K562 (cell line): Measurements from ENCODE around the gene RALGAPB. TPM values are rescaled to one million over a fixed set of nuclear protein-coding genes. Genes with fewer than 3 reads are reported as not detected.

Source experiments
- ATF6 ChIP-seq: sonication (generic); formaldehyde crosslinking; IDR thresholded peaks from 2 replicates; pipeline ENCODE4 v1.4.0; 2020; ENCODE audit warnings: mild to moderate bottlenecking, missing genetic modification reagents
- BACH1 ChIP-seq: fragments of 200-800 bp; sonication (Bioruptor generic); IDR thresholded peaks from 2 replicates; pipeline ENCODE4 v1.6.1; 2016; ENCODE audit warnings: missing genetic modification characterization, missing compliant biosample characterization
- BHLHE40 ChIP-seq: IDR thresholded peaks from 2 replicates; pipeline ENCODE4 v1.6.1; 2011; ENCODE audit warnings: low read length, improper control_type of control experiment
- ELF1 ChIP-seq: fragments of 200-800 bp; sonication (Bioruptor generic); IDR thresholded peaks from 2 replicates; pipeline ENCODE4 v1.6.1; 2016; ENCODE audit warnings: missing genetic modification characterization, missing compliant biosample characterization
- ETV5 ChIP-seq: sonication (generic); formaldehyde crosslinking; IDR thresholded peaks from 2 replicates; pipeline ENCODE4 v1.4.0; 2020; ENCODE audit warnings: low read depth, mild to moderate bottlenecking, missing genetic modification reagents
- HINFP ChIP-seq: fragments of 450-650 bp; conservative IDR thresholded peaks from 2 replicates; pipeline ENCODE4 v1.6.1; 2016; ENCODE audit warnings: missing genetic modification characterization, low read depth, mild to moderate bottlenecking, control low read depth, missing compliant biosample characterization
- ID3 ChIP-seq, 2 experiments: fragments of 250-450 bp in 1 of 2; fragments of 450-650 bp in 1 of 2; sonication (Bioruptor Pico) in 1 of 2; IDR thresholded peaks; 2 replicates each; pipeline versions ENCODE4 v1.6.1 to v1.8.0; 2016 to 2021; ENCODE audit warnings: mild to moderate bottlenecking in 2 of 2, moderate library complexity in 2 of 2, missing compliant biosample characterization in 1 of 2, missing genetic modification characterization in 1 of 2
- IFI16 ChIP-seq: fragments of 250-450 bp; sonication (Bioruptor Pico); IDR thresholded peaks from 2 replicates; pipeline ENCODE4 v2.1.2; 2022; ENCODE audit warnings: mild to moderate bottlenecking, inconsistent platforms
- KDM1A ChIP-seq, 2 experiments: fragments of 450-650 bp; IDR thresholded peaks; 2 replicates each; pipeline ENCODE4 v1.6.1; 2016; ENCODE audit warnings: mild to moderate bottlenecking in 2 of 2
- MTA1 ChIP-seq: fragments of 450-650 bp; IDR thresholded peaks from 2 replicates; pipeline ENCODE4 v1.6.1; 2017; ENCODE audit warnings: borderline replicate concordance
- MYBL2 ChIP-seq, 2 experiments: fragments of 450-650 bp in 1 of 2; sonication (generic) in 1 of 2; formaldehyde crosslinking in 1 of 2; IDR thresholded peaks; 2 replicates each; pipeline versions ENCODE4 v1.6.1 to v1.8.1; 2017 to 2022; ENCODE audit warnings: borderline replicate concordance in 1 of 2, inconsistent platforms in 1 of 2, low read depth in 1 of 2, mild to moderate bottlenecking in 1 of 2, missing genetic modification reagents in 1 of 2, moderate library complexity in 1 of 2
- PTRF ChIP-seq: fragments of 450-650 bp; IDR thresholded peaks from 2 replicates; pipeline ENCODE4 v1.6.1; 2016; ENCODE audit warnings: mild to moderate bottlenecking, missing genetic modification characterization, missing compliant biosample characterization
- RFX1 ChIP-seq: fragments of 450-650 bp; IDR thresholded peaks from 2 replicates; pipeline ENCODE4 v1.6.1; 2016; ENCODE audit warnings: mild to moderate bottlenecking, moderate library complexity
- SMAD2 ChIP-seq: fragments of 150-350 bp; IDR thresholded peaks from 2 replicates; pipeline ENCODE4 v1.6.1; 2014; ENCODE audit warnings: low read depth, mild to moderate bottlenecking, low read length
- SMAD4 ChIP-seq: fragments of 250-450 bp; sonication (Bioruptor Pico); conservative IDR thresholded peaks from 2 replicates; pipeline ENCODE4 v1.8.0; 2021; ENCODE audit warnings: inconsistent platforms, mild to moderate bottlenecking, moderate library complexity
- SREBF1 ChIP-seq: fragments of 150-350 bp; IDR thresholded peaks from 2 replicates; pipeline ENCODE4 v1.6.1; 2014; ENCODE audit warnings: antibody characterized with exemption, low read depth, low read length, borderline replicate concordance
- TCFL5 ChIP-seq: fragments of 250-450 bp; sonication (Bioruptor Pico); conservative IDR thresholded peaks from 2 replicates; pipeline ENCODE4 v1.6.1; 2021; ENCODE audit warnings: mild to moderate bottlenecking, moderate library complexity, matching md5 sums
- USF2 ChIP-seq: sonication (generic); formaldehyde crosslinking; IDR thresholded peaks from 2 replicates; pipeline ENCODE4 v1.5.0; 2020; ENCODE audit warnings: missing genetic modification reagents
- ZNF23 ChIP-seq: fragments of 250-450 bp; sonication (Bioruptor Pico); IDR thresholded peaks from 2 replicates; pipeline ENCODE4 v1.4.0; 2020; ENCODE audit warnings: mild to moderate bottlenecking
- ZNF445 ChIP-seq: fragments of 250-450 bp; sonication (Bioruptor Pico); IDR thresholded peaks from 2 replicates; pipeline ENCODE4 v1.4.0; 2020; ENCODE audit warnings: low read depth, mild to moderate bottlenecking, moderate library complexity
- ZNF695 ChIP-seq: fragments of 450-650 bp; formaldehyde crosslinking; IDR thresholded peaks from 2 replicates; pipeline ENCODE4 v1.4.0; 2020; ENCODE audit warnings: mild to moderate bottlenecking, moderate library complexity
- ZNF707 ChIP-seq: fragments of 250-450 bp; sonication (Bioruptor Pico); conservative IDR thresholded peaks from 2 replicates; pipeline ENCODE4 v1.8.0; 2022; ENCODE audit warnings: inconsistent platforms, mild to moderate bottlenecking, moderate library complexity
- polyA plus RNA-seq, 8 experiments: library from polyadenylated mRNA; depleted of rRNA in 4 of 8; stranded (reverse) in 5 of 8; unstranded in 3 of 8; fragments of >200 nt; fragmentation: Nextera tagmentation in 2 of 8; fragmentation: Illumina TruSeq in 1 of 8; extraction: Ambion mirVana in 2 of 8; extraction: Trizol in 1 of 8; gene quantifications; 2 replicates each; pipeline versions ENCODE4 v1.2.1 to v1.2.3, GENCODE V29; 2011 to 2014; ENCODE audit warnings: inconsistent platforms in 1 of 8, missing spikeins in 1 of 8
- total RNA-seq, 7 experiments: library from RNA; depleted of rRNA in 6 of 7; stranded (reverse); fragments of >200 nt in 6 of 7; fragmentation: Illumina TruSeq in 2 of 7; extraction: Trizol in 2 of 7; gene quantifications; 2 replicates each; pipeline versions ENCODE4 v1.2.1 to v1.2.3, GENCODE V29; 2011 to 2021; ENCODE audit warnings: low replicate concordance in 1 of 7

Gene RALGAPB
- total and polyA plus RNA-seq, 9 of the 15 experiments (the other 6 are each of a cell fraction or from before 2014, with no cell fraction given), result 4.3 to 25.6 (median 13.6) TPM

- TF ChIP-seq MYBL2 (IDR thresholded peaks at IDR 0.05; ENCODE audit: low read depth) (no peak), MYBL2 (CRISPR knock-in tag; IDR thresholded peaks at IDR 0.05; ENCODE audit: borderline replicate concordance) (no peak), ID3 (CRISPR knock-in tag; IDR thresholded peaks at IDR 0.05) (no peak), ID3 (tag; IDR thresholded peaks at IDR 0.05) (no peak), ZNF695 (CRISPR knock-in tag) (no peak), USF2 (CRISPR knock-in tag) (no peak), ETV5 (CRISPR knock-in tag) (peak; percentile 74), ZNF445 (no peak), SMAD4 (no peak; the same call in 1 of the 2 replicates), PTRF (no peak), RFX1 (no peak), ATF6 (CRISPR knock-in tag) (0 out of 2 replicates have a peak, but pooled peaks have one; percentile 62), BHLHE40 (0 out of 2 replicates have a peak, but pooled peaks have one; percentile 8), TCFL5 (CRISPR knock-in tag) (no peak), ZNF707 (no peak), SMAD2 (no peak), IFI16 (CRISPR knock-in tag) (no peak), KDM1A (IDR thresholded peaks at IDR 0.05) (peak; percentile 98), ZNF23 (CRISPR knock-in tag) (no peak), SREBF1 (no peak), ELF1 (tag) (no peak), HINFP (tag) (no peak), MTA1 (no peak), BACH1 (tag) (no peak)
Observed at GRCh38 chr20:38452880-38453624, 19.6 kb upstream of the RALGAPB start (continued).
